Measurements from ENCODE around the gene TREX2. TPM values are rescaled to one million over a fixed set of nuclear protein-coding genes. Genes with fewer than 3 reads are reported as not detected.

TREX2 gene
- total and polyA plus RNA-seq, 2 donors (not counting 1 experiment from before 2014, with no cell fraction given): 3.3 to 3.8 TPM

DNA sequence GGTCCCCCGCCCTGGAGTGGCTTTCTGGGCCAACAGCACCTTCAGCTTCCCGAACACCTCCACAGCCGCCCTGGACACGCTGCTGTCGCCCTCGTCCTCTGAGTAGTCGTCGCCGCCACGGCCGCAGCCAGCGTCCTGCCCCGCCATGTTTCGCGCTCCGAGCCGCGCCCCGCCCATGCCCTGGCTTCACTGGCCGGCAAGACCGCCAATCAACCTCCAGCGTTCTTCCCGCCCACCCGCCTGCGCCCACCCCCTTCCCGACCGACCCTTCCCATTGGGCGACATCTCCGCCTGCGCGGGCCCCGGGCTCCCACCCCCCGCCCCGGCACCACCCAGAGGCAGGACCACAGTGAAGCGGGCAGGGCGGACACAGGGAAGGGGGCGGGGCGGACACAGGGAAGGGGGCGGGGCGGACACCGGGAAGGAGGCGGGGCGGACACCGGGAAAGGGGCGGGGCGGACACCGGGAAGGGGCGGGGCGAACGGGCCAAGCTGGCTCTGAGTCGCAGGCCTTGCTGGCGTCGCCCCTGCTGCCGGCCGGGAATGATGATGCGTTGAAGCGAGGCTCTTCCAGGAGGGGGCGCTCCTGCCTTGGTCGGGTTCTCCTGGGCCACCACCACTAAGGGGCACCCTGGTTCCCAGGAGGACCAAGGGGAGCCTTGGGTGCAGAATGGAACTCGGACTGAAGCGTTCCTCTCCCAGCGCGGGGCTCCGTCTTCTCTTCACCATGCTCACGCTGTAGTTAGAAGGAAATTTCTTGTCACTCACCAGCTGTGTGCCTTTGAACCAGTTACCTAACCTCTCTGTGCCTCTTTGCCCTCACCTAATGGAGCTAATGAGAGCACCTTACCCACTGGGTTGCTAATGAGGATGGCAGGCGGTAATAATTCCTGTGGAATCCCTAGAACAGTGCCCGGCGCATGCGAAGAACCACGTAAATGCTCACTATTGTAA, 24.8 kb upstream of the TREX2 start, which contains the start of gene HAUS7:
Gene HAUS7 (minus strand): TSS at position 166 of the 953 bp plus-strand sequence. CDS start 19 bp downstream, at position 147.
- peak within 1 kb of the TSS; percentile 79 for H2AFZ ChIP-seq (ENCODE audit: insufficient read depth, low read depth, low read length, poor library complexity, severe bottlenecking)
- no peaks in the 10 kb centered on the region for H3K27me3 Mint-ChIP-seq
- intact Hi-C loops (cut with micrococcal nuclease): loop anchor here (1.0 kb wide), 2 partner anchors 511 to 529 kb away; no protein-coding TSS in a partner anchor
- H3K4me1 Mint-ChIP-seq: peaks cover 16% of the 10 kb centered on the region
- H3K4me3 ChIP-seq (ENCODE audit: control extremely low read depth in 1 of 5, extremely low read depth in 1 of 5, insufficient read depth in 1 of 5, low read depth in 2 of 5, low read length in 4 of 5): peak within 1 kb of the TSS; percentile 32 to 73 (median 66)
- ChIA-PET CTCF (interaction anchor here (0.8 to 4.9 kb wide), 4 partner anchors 13 to 510 kb away, joined by 3 to 27 read pairs (median 4); no protein-coding TSS in a partner anchor), POLR2A (no interaction called here)
- H3K9me3 ChIP-seq (ENCODE audit: control extremely low read depth in 1 of 3, control insufficient read depth in 2 of 3, insufficient read depth in 1 of 3, low read length in 2 of 3): no peaks in the 10 kb centered on the region
- H3K36me3 ChIP-seq (replicated peaks in 1 of 2; ENCODE audit: control extremely low read depth in 1 of 2, control insufficient read depth in 1 of 2, extremely low read depth in 1 of 2, insufficient read depth in 2 of 2, low read length in 1 of 2): no peaks in the 10 kb centered on the region
- peak; percentile 85 for ATAC-seq (ENCODE audit: low read depth)
- peak within 1 kb of the TSS; percentile 72 for H3K9ac ChIP-seq (ENCODE audit: low read length)
- H3K27me3 ChIP-seq (replicated peaks in 1 of 4; ENCODE audit: control extremely low read depth in 1 of 4, control insufficient read depth in 3 of 4, insufficient read depth in 4 of 4, low read length in 3 of 4): no peaks in the 10 kb centered on the region
- H3K4me1 ChIP-seq (ENCODE audit: control insufficient read depth in 2 of 2, insufficient read depth in 2 of 2, low read length in 2 of 2): peaks cover 5 to 23% of the 10 kb centered on the region in 2 donors
- TF ChIP-seq, protein P1, sequence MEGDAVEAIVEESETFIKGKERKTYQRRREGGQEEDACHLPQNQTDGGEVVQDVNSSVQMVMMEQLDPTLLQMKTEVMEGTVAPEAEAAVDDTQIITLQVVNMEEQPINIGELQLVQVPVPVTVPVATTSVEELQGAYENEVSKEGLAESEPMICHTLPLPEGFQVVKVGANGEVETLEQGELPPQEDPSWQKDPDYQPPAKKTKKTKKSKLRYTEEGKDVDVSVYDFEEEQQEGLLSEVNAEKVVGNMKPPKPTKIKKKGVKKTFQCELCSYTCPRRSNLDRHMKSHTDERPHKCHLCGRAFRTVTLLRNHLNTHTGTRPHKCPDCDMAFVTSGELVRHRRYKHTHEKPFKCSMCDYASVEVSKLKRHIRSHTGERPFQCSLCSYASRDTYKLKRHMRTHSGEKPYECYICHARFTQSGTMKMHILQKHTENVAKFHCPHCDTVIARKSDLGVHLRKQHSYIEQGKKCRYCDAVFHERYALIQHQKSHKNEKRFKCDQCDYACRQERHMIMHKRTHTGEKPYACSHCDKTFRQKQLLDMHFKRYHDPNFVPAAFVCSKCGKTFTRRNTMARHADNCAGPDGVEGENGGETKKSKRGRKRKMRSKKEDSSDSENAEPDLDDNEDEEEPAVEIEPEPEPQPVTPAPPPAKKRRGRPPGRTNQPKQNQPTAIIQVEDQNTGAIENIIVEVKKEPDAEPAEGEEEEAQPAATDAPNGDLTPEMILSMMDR (IDR thresholded peaks at IDR 0.05): peak; percentile 37
- TF ChIP-seq EZH2 (IDR thresholded peaks at IDR 0.05; ENCODE audit: borderline replicate concordance, insufficient read depth, low read depth, low read length, poor library complexity, severe bottlenecking): no peak
- H3K4me2 ChIP-seq (replicated peaks; ENCODE audit: low read depth, low read length, poor library complexity, severe bottlenecking): peak within 1 kb of the TSS; percentile 83
- H3K27ac ChIP-seq (ENCODE audit: low read length in 2 of 2): peak within 1 kb of the TSS; percentile 34 to 39
- DNase-seq: peak; percentile 91
- H4K20me1 ChIP-seq (ENCODE audit: control insufficient read depth, insufficient read depth, low read length, poor library complexity, severe bottlenecking): no peaks in the 10 kb centered on the region
- peaks cover 25% of the 10 kb centered on the region for H3K79me2 ChIP-seq (ENCODE audit: control insufficient read depth, insufficient read depth, low read length)
- H3K27ac Mint-ChIP-seq: peak within 1 kb of the TSS; percentile 82
- under 1% methylated on average over 41 of the region's 70 CpGs for WGBS (ENCODE audit: insufficient coverage)
- peak within 1 kb of the TSS; percentile 88 for H3K4me3 Mint-ChIP-seq
- H3K9me3 Mint-ChIP-seq (ENCODE audit: insufficient read depth): no peaks in the 10 kb centered on the region
